Spleen (tissue), 11 donors: ENCODE data around the gene FDXR. TPM values are rescaled to one million over a fixed set of nuclear protein-coding genes. Genes with fewer than 3 reads are reported as not detected.

Experiments used
- DNase-seq: peaks from one replicate; pipeline ENCODE4 v3.0.0-alpha.2; 2020
- H3K27ac ChIP-seq, 8 donors: fragments of 200-600 bp; sonication (generic) in 7 of 8; 1 replicate in 4 of 8; 2 replicates in 4 of 8; pipeline versions ENCODE4 v1.5.0 to v1.8.0; 2016 to 2021; ENCODE audit warnings: inconsistent platforms in 4 of 8, mild to moderate bottlenecking in 4 of 8, moderate library complexity in 1 of 8
- H3K27me3 ChIP-seq, 7 donors: fragments of 200-600 bp; sonication (generic) in 6 of 7; replicated peaks in 1 of 7; 1 replicate in 4 of 7; 2 replicates in 3 of 7; pipeline versions ENCODE4 v1.5.0 to v1.8.0; 2016 to 2021; ENCODE audit warnings: inconsistent platforms in 3 of 7, mild to moderate bottlenecking in 1 of 7
- H3K36me3 ChIP-seq, 6 donors: fragments of 200-600 bp; sonication (generic) in 5 of 6; 1 replicate in 4 of 6; 2 replicates in 2 of 6; pipeline versions ENCODE4 v1.5.0 to v1.8.0; 2016 to 2021; ENCODE audit warnings: inconsistent platforms in 2 of 6
- H3K4me1 ChIP-seq, 6 donors: fragments of 200-600 bp; sonication (generic) in 5 of 6; 1 replicate in 3 of 6; 2 replicates in 3 of 6; pipeline versions ENCODE4 v1.5.0 to v1.8.0; 2016 to 2021; ENCODE audit warnings: inconsistent platforms in 3 of 6
- H3K4me3 ChIP-seq, 8 donors: fragments of 200-600 bp; sonication (generic) in 7 of 8; 1 replicate in 4 of 8; 2 replicates in 4 of 8; pipeline versions ENCODE4 v1.5.0 to v1.8.0; 2016 to 2021; ENCODE audit warnings: inconsistent platforms in 4 of 8, mild to moderate bottlenecking in 4 of 8, moderate library complexity in 2 of 8
- H3K9me3 ChIP-seq, 8 donors: fragments of 200-600 bp; sonication (generic) in 7 of 8; 1 replicate in 4 of 8; 2 replicates in 4 of 8; pipeline versions ENCODE4 v1.5.0 to v1.8.0; 2016 to 2021; ENCODE audit warnings: inconsistent platforms in 4 of 8
- POLR2A ChIP-seq, 3 donors: fragments of 450-650 bp; IDR thresholded peaks; one replicate each; pipeline ENCODE4 v1.5.1; 2017; ENCODE audit warnings: antibody characterized with exemption in 3 of 3, mild to moderate bottlenecking in 1 of 3
- POLR2AphosphoS5 ChIP-seq, 3 donors: sonication (generic); formaldehyde crosslinking; IDR thresholded peaks; one replicate each; pipeline ENCODE4 v1.5.1; 2017; ENCODE audit warnings: antibody characterized with exemption in 3 of 3
- WGBS, 5 donors: extraction: QIAGEN DNeasy Blood & Tissue Kit in 3 of 5; methylation state at CpG; one replicate each; pipeline versions ENCODE4 v1.1.5 to v1.1.7; 2013 to 2018; 5-methylcytosine and 5-hydroxymethylcytosine counted together
- intact Hi-C: fragments of 100-400 bp; cut with DNase I; formaldehyde crosslinking; loops from one replicate; pipeline ENCODE4 v1.15.0; 2023; ENCODE audit warnings: low total_unique reads
- polyA plus RNA-seq, 3 donors: library from polyadenylated mRNA; stranded (reverse); fragments of 200-250 nt; gene quantifications; one replicate each; pipeline ENCODE4 v1.2.1, GENCODE V29; 2013
- total RNA-seq, 7 donors: library from RNA; depleted of rRNA in 3 of 7; stranded (reverse); fragments of >200 nt in 3 of 7; fragmentation: NEBNext Ultra II Directional in 4 of 7; extraction: Animal tissue kit (Norgen Biotek cat#: 25700) in 4 of 7; gene quantifications; one replicate each; pipeline versions ENCODE4 v1.1.0 to v1.2.1, GENCODE V29; 2016 to 2021
- TF ChIP-seq, protein P1 (sequence below), 11 experiments: fragments of 200-600 bp in 7 of 11; fragments of 450-650 bp in 4 of 11; sonication (generic) in 4 of 11; IDR thresholded peaks in 8 of 11; conservative IDR thresholded peaks in 3 of 11; 1 replicate in 7 of 11; 2 replicates in 4 of 11; pipeline versions ENCODE4 v1.4.0 to v1.8.0; 2016 to 2021; ENCODE audit warnings: antibody characterized with exemption in 11 of 11, inconsistent platforms in 4 of 11, mild to moderate bottlenecking in 1 of 11
- donor health status: healthy with polysubstance abuse.
- donor health status: DM: no; HTN: no; CAD: no; lungs with moderate emphysema.
- donor health status: DM: no; HTN: no; CAD: no.
- donor health status: Bipolar disorder and iron deficiency.
- donor health status: healthy.
- donor health status: DM: no; HTN: no; CAD: no.
- donor health status: DM: yes; HTN: yes; CAD: no.

The FDXR gene
- total and polyA plus RNA-seq, 10 donors: 13.6 to 114 (median 40.9) TPM

DNA sequence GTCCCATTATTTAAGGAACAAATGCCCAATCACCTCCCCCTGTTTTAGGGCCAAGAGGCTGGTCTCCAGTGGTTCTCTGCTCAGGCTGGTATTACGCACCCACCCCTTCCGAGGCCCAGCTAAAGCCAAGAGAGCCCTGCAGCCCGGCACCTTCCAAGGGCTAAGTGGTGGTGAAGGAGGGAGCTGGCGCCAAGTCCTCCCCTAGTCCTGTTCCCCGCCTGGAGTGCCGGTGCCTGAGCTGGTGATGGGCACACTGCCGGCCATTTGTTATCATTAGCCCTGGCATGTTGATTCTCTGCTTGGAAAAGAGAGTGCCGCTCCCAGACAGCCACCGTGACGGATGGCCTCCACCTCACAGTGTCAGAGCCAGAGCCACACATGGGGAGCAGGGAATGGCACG is 45.0 kb downstream of the FDXR start:
- peaks cover 0 to 22% (median 8%) of the 10 kb centered on the region in 6 donors for H3K4me1 ChIP-seq
- WGBS, 5 donors: 85 to 99% (median 97%) methylated on average over 7 to 11 of the region's 11 CpGs
- H3K9me3 ChIP-seq: no peaks in the 10 kb centered on the region
- peaks cover 0 to 78% (median 9%) of the 10 kb centered on the region in 6 donors for H3K36me3 ChIP-seq
- intact Hi-C loops: no loop called here
- TF ChIP-seq POLR2AphosphoS5 (IDR thresholded peaks at IDR 0.05) (no peak), POLR2A (IDR thresholded peaks at IDR 0.05) (no peak)
- TF ChIP-seq, protein P1, sequence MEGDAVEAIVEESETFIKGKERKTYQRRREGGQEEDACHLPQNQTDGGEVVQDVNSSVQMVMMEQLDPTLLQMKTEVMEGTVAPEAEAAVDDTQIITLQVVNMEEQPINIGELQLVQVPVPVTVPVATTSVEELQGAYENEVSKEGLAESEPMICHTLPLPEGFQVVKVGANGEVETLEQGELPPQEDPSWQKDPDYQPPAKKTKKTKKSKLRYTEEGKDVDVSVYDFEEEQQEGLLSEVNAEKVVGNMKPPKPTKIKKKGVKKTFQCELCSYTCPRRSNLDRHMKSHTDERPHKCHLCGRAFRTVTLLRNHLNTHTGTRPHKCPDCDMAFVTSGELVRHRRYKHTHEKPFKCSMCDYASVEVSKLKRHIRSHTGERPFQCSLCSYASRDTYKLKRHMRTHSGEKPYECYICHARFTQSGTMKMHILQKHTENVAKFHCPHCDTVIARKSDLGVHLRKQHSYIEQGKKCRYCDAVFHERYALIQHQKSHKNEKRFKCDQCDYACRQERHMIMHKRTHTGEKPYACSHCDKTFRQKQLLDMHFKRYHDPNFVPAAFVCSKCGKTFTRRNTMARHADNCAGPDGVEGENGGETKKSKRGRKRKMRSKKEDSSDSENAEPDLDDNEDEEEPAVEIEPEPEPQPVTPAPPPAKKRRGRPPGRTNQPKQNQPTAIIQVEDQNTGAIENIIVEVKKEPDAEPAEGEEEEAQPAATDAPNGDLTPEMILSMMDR (IDR thresholded peaks at IDR 0.05 in 8 of 11, conservative IDR thresholded peaks at IDR 0.05 in 3 of 11): no peak
- no peak for DNase-seq
- H3K4me3 ChIP-seq: no peak overlapping the region
- no peak overlapping the region for H3K27ac ChIP-seq
- H3K27me3 ChIP-seq: no peaks in the 10 kb centered on the region

DNA sequence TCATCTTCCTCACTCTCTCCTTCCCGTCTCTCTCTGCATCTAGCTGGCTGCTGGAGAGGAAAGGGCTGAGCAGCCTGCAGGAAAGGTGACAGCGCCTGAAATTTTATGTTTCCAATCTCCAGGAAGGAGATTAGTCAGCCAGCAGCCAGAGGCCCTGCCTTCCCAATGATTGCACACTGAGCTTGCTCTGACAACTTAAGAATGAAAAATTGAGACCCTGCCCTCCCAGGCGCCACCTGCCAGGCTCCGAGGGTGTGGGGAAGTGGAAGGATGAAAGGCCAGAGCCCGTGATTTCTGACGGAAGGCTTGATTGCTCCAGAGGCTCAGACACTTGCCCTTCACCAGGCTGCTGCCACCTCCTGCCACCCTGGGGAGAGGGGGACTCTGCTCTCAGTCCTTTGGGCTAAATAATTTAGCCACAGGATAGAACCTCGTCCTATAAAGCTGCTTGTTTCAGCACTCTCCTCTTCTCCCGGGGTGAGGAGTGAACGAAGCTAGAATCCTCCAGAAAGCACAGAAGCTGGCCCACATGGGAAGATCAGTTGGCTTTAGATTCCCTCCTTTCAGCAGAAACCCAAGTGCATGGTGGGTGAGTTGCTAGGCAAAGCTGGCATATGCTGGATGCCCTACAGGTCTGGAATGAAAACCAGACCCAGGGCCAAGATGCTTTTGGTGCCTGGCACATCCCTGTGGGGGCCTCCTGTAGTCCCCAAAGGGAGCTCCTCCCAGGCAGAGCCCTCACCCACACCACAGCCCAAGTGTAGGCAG is 46.7 kb downstream of the FDXR start:
- H3K27me3 ChIP-seq: no peaks in the 10 kb centered on the region
- no peak for DNase-seq
- intact Hi-C loops: no loop called here
- WGBS, 5 donors: 76 to 94% (median 89%) methylated on average over 9 of the region's 9 CpGs
- H3K4me1 ChIP-seq: peaks cover 0 to 10% (median 0%) of the 10 kb centered on the region in 6 donors
- no peak overlapping the region for H3K4me3 ChIP-seq
- peaks cover 0 to 95% (median 14%) of the 10 kb centered on the region in 6 donors for H3K36me3 ChIP-seq
- no peaks in the 10 kb centered on the region for H3K9me3 ChIP-seq
- TF ChIP-seq, protein P1 (IDR thresholded peaks at IDR 0.05 in 8 of 11, conservative IDR thresholded peaks at IDR 0.05 in 3 of 11): no peak
- TF ChIP-seq POLR2AphosphoS5 (IDR thresholded peaks at IDR 0.05): no peak
- TF ChIP-seq POLR2A (IDR thresholded peaks at IDR 0.05): no peak
- no peak overlapping the region for H3K27ac ChIP-seq

DNA sequence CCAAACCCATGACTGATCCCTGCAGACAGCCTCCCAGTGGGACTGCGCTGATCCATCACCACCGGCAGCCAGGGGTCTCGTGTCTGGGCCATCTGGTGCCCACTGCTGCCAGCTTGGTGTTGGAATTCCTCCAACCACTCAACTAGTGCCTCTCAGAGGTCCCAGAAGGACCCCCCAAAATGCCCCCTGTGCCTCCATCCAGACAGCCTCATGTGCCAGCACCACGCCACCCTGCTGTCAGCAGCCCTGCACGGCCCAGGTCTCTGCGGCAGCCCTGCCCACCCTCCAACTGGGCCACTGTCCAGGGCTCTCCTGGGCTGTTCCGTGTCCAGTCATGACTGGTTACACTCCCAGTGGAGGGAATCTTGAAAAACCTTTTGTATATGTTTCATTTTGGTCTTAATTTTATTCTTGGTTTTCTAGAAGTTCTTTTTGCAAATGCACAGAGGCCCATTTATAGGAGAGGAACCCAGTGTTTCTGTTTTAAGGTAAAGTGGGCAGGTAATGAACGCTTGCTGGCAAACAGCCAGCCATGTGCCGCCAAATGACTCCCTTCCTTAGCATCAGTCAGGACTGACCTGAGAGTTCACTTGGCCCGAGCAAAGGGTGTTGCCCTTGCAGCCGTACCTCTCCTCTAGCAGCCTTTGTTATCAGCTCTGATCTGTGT is 47.7 kb downstream of the FDXR start:
- intact Hi-C loops: no loop called here
- TF ChIP-seq POLR2AphosphoS5 (IDR thresholded peaks at IDR 0.05) (no peak), POLR2A (IDR thresholded peaks at IDR 0.05) (no peak)
- TF ChIP-seq, protein P1 (IDR thresholded peaks at IDR 0.05 in 8 of 11, conservative IDR thresholded peaks at IDR 0.05 in 3 of 11): no peak
- Histone ChIP-seq H3K4me1 (peaks cover 0 to 5% (median 0%) of the 10 kb centered on the region in 6 donors), H3K4me3 (no peak overlapping the region), H3K27ac (no peak overlapping the region), H3K9me3 (no peaks in the 10 kb centered on the region), H3K36me3 (peaks cover 0 to 95% (median 22%) of the 10 kb centered on the region in 6 donors), H3K27me3 (no peaks in the 10 kb centered on the region)
- no peak for DNase-seq
- 86 to 94% (median 93%) methylated on average over 7 to 11 of the region's 11 CpGs for WGBS, 5 donors

DNA sequence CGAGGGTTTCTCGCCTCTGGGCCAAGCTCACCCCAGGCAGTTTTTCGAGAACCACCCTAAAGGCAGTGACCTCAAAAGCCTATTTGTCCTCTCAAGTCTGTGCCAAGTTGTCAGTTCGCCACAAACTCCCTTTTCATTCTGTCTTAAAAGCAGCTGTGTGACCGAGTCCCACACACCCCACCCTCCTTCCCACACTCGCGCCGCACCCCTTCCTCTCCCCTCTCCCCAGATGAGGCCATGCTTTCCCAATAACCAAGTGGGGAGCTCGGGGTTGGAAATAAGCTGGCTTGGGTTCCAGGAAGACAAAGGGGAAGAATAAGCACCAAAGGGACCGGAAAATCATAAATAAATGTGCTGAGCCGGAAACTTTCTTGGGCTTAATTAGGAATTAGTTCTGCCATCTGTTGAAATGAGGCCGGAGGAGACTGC is 49.8 kb downstream of the FDXR start:
- H3K4me1 ChIP-seq: peaks cover 0 to 5% (median 0%) of the 10 kb centered on the region in 6 donors
- intact Hi-C loops: no loop called here
- peaks cover 0 to 98% (median 24%) of the 10 kb centered on the region in 6 donors for H3K36me3 ChIP-seq
- no peak for TF ChIP-seq POLR2A (IDR thresholded peaks at IDR 0.05)
- TF ChIP-seq, protein P1 (IDR thresholded peaks at IDR 0.05 in 8 of 11, conservative IDR thresholded peaks at IDR 0.05 in 3 of 11): no peak
- no peak for TF ChIP-seq POLR2AphosphoS5 (IDR thresholded peaks at IDR 0.05)
- 75 to 81% (median 77%) methylated on average over 12 of the region's 12 CpGs for WGBS, 5 donors
- no peak overlapping the region for H3K27ac ChIP-seq
- no peaks in the 10 kb centered on the region for H3K9me3 ChIP-seq
- no peak overlapping the region for H3K4me3 ChIP-seq
- DNase-seq: no peak
- no peaks in the 10 kb centered on the region for H3K27me3 ChIP-seq
